NCI-H345 treated with DMSO at 0.1 percent for 48 hours (cell line): ENCODE results near the gene SELENON.
"Not testable (repeated sequence)": the region's sequence is repeated elsewhere in the genome, so short reads cannot be mapped to it uniquely, and the experiment has no call there.

Source experiments
- DNase-seq: peaks from one replicate; lab custom pipeline; 2025; ENCODE audit not compliant: unreplicated experiment; lab: John Stamatoyannopoulos, UW

SELENON gene

GRCh38 chr1:25825605-25826004, 25.6 kb downstream of the SELENON start:
- no peak for DNase-seq

- no peak for DNase-seq
Measured at GRCh38 chr1:25826571-25826970, 26.6 kb downstream of the SELENON start.

GRCh38 chr1:25828491-25828890, 28.5 kb downstream of the SELENON start:
- no peak for DNase-seq

DNA sequence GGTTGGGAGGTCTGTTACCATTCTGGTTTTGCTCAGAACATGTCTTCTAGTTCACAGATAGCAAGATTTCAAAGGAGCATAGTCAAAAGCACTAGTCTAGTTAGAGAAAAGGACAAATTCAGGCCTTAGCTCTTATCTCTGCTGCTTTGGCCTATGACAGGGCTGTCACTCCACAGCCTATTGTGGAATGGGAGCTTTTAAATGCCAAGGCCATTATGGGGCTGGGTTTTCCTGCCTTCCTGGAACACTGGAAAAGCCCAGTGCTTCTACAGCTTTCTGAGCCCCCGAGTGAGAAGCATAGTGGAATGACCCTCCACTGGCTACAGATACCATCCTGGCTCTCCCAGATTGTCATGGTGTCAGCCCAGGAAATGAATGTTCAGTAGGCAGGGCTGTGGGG, 29.1 kb downstream of the SELENON start:
- DNase-seq = no peak

GRCh38 chr1:25831569-25832196, 31.7 kb downstream of the SELENON start:
- DNase-seq = no peak

- DNase-seq = no peak
Measured at GRCh38 chr1:25832336-25833037, 32.5 kb downstream of the SELENON start.

DNA sequence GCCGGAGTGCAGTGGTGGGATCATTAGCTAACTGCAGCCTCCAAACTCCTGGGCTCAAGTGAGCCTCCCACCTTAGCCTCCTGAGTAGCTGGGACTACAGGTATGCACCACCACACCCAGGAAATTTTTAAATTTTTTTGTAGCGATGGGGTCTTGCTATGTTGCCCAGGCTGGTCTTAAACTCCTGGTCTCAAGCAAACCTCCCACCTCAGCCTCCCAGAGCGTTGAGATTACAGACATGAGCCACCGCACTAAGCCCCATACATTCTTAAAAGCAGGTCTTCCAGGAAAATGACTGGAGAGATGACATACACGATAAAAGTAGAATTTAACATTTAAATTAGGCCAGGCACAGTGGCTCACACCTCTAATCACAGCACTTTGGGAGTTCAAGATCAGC, 33.2 kb downstream of the SELENON start:
- no peak for DNase-seq

DNA sequence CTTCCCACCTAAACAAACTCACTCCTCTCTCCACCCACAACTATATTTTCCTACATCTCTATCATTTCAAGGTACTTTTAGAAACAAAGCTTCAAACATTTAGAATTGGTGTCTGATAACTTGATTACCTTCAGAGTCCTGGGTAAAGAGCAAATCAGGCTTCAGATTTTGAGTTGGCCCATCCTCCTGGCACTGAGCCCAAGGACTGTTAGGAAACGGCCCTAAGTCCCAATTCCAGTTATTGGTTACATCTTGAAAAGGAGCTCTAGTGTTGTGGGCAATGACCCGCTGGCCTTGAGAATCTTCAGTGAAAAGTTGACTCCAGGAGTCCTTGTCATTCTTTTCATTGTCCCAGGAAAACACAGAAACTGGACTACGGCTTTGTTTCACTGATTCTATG, 34.9 kb downstream of the SELENON start:
- DNase-seq = no peak

DNA sequence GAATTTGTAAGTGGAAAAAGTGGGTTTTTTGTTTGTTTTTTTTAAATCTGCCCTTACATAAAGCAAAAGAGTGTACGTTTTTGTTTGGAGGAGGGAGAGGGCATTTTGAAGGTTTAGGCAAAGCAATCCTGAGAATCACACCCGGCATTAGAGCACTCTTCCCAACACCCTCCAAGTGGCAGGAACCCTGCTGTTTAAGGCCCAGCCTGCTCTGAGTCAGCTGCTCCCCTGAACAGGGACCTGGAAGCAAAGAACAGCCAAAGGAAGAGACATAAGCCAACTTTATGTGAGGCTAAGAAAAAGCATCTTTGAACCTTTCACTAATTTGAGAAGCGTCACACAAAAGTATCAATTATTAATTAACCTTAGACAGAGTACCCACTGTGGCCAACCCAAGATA, 36.7 kb downstream of the SELENON start:
- no peak for DNase-seq

GRCh38 chr1:25837262-25837875, 37.4 kb downstream of the SELENON start:
- no peak for DNase-seq

DNA sequence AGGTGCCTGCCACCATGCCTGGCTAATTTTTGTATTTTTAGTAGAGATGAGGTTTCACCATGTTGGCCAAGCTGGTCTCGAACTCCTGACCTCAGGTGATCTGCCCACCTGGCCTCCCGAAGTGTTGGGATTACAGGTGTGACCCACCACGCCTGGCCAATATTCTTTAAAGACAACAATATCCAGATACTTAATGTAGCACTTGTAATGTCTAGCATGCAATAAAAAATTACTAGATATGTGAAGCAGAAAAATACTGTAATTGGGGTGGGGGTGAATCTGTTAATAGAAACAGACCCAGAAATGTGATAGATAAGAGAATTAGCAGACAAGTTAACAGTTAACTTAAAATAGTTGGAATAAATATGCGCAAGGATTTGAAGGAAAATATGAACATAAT, 39.8 kb downstream of the SELENON start:
- DNase-seq = not testable (repeated sequence)

DNA sequence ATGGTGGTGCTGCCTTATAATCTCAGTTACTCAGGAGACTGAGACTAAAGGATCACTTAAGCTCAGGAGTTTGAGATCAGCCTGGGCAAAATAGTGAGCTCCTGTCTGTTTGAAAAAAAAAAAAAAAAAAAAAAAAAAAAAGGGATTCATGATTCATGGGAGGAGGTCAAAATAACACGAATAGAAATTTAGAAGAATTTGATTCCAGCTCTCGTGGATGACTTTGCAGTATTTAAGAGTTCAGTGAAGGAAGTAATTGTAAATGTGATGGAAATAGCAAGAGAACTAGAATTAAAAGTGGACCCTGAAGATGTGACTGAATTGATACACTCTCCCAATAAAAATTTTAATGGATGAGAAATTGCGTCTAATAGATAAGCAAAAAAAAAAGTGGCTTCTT, 43.5 kb downstream of the SELENON start:
- no peak for DNase-seq

DNA sequence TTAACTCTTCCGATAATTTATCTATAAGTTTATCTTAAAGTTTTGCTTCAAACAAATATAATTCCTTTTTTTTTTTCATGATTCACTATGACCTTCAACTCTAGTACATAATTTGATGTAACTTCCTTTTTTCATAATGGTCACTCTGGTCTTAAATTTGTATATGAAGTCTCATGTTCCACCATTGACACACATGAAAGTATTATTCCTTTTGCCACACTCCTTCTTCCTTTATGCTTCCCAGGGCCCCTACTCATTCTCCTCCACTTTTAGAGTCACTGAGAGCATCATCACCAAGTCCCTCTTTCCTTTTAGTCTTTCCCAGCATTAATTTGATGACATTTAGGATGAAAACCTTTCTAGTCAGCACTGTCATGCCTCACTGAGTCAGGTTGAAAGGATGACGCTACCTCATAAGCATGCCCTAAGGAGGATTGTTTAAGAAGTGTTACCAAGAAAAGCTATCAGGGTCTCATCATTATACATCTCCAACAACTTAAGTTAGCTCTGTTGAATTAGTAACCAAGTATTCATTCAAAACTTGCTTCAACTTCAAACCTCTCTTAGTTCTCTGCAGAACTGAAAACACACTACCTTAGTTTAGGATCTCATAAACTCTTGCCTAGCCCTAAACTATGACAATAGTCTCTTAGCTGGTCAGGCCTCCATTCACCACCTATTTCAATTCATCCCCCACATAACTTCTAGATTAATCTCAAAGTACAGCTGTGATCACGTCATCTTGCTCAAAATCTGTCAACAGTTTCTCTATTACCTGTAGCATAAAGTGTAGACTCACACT, 44.7 kb downstream of the SELENON start:
- no peak for DNase-seq

DNA sequence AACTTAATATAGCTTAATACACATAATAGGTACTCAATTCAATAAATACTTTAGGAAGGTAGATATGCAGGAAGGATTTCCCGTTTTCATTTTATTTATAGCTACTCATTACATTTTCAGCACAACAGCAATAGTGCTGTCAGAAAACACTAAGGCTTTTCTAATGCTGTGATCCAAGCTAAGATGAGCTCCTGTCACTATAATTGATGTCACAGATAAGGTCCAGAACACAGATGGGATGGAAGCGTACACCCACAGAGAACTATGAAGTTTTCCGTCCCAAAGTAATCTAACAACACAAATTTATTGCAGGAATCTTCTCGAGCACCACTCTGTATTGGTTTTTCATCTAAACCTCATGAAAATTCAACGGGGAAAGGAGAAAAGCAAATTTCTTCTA, 45.7 kb downstream of the SELENON start:
- no peak for DNase-seq

GRCh38 chr1:25847929-25848328, 47.9 kb downstream of the SELENON start:
- DNase-seq = no peak

DNA sequence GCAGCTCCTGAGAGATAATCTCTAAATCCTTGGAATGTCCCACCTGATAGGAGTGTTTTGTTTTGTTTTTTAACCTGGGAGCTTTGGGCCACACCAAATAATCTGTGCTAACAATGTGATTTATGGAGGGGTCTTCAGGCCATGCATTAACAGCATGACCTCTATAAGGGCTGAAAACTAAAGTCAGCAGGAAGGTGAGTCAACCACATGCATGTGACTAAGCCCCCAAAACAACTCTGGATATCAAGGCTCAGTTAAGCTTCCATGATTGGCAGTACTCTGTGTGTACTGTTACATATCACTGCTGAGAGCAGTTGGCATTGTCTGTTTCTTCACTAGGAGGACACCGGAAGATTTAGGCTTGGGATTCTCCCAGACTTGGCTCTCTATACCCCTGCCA, 48.5 kb downstream of the SELENON start:
- no peak for DNase-seq

- peak; percentile 15 for DNase-seq
Measured at GRCh38 chr1:25854554-25854953, 54.6 kb downstream of the SELENON start.

DNA sequence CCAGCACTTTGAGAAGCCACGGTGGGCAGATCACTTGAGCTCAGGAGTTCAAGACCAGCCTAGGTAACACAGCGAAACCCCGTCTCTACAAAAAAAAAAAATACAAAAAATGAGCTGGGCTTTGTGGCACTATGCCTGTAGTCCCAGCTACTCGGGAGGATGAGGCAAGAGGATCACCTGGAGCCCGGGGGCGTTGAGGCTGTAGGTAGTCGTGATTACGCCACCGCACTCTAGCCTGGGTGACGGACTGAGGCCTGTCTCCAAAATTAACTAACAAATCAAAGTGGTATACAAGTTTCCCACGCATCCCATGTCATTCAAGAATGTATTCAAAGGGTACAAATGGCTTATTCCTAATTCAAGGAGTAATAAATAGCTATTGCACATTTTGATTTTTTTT, 56.9 kb downstream of the SELENON start:
- no peak for DNase-seq

GRCh38 chr1:25858494-25858893, 58.5 kb downstream of the SELENON start:
- DNase-seq = no peak

- peak; percentile 71 for DNase-seq
Measured at GRCh38 chr1:25858906-25859789, 59.2 kb downstream of the SELENON start, which contains the start of gene AUNIP. Gene AUNIP (minus strand): TSS chr1:25859457. CDS start chr1:25859357, 100 bp downstream.
